Retina (tissue), 1 donor: ENCODE data around the gene HLA-DRB5.
A peak's percentile ranks its signal among the peaks of the same experiment; 100 is the strongest.
"Not testable (repeated sequence)": the region's sequence is repeated elsewhere in the genome, so short reads cannot be mapped to it uniquely, and the experiment has no call there.

Source experiments
- DNase-seq: peaks from one replicate; pipeline ENCODE4 v3.0.0-alpha.2; 2016

HLA-DRB5 gene

DNA sequence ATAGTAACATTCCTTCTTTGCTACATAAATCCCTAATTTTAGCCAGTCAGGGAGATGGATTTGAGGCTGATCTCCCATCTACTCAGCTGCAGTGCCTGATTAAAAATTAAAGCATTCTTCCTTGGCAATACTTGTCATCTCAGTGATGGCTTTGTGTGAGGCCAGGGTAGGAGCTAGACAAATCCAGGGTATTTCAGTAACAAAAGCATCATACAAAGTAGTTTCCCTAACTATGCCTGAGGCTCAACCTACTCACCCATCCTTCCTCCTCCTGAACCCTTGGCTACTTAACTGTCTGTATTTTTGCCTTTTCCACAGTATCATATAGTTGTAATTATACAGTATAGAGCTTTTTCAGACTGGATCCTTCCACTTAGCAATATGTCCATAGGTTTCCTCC, 37.7 kb downstream of the HLA-DRB5 start:
- DNase-seq = no peak

DNA sequence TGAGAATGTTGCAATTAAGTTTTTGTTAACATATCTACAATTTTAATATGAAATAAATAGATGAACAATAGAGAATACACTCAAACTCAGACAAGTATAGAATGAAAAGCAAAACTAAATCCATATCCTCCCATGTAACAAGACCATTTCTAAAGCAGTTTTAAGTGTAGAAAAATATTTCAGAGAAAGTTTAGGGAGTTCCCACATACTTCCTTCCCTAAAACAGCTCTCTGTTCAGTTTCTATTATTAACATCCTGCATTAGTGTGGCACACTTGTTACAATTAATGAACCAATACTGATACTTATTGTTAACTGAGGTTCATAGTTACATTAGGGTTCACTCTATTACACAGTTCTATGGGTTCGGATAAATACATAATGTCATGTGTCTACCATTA, 38.4 kb downstream of the HLA-DRB5 start:
- no peak for DNase-seq

GRCh38 chr6:32488083-32488482, 42.0 kb downstream of the HLA-DRB5 start:
- no peak for DNase-seq

DNA sequence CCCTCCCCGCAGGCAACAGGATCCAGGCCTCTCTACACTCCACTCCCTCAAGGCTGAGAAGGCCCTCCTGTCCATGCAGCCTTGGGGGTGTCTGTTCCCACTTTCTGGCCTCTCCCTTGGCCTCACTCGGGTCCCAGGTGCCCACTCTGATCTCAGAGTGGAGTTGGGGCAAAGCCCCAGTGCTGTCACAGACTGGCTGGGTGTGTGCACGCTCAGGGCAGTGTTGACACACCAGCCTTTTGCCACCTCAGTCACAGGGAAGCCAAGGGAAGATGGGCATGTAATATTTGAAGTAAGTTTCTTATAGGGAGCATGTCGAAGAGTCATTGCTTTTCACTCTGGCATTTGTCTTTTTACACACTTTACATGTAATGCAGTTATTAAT, 45.5 kb downstream of the HLA-DRB5 start:
- DNase-seq = no peak

GRCh38 chr6:32483968-32484613, 46.0 kb downstream of the HLA-DRB5 start:
- no peak for DNase-seq

- DNase-seq = no peak
These were observed 54.5 kb downstream of the HLA-DRB5 start for GRCh38 chr6:32475392-32476206.

DNA sequence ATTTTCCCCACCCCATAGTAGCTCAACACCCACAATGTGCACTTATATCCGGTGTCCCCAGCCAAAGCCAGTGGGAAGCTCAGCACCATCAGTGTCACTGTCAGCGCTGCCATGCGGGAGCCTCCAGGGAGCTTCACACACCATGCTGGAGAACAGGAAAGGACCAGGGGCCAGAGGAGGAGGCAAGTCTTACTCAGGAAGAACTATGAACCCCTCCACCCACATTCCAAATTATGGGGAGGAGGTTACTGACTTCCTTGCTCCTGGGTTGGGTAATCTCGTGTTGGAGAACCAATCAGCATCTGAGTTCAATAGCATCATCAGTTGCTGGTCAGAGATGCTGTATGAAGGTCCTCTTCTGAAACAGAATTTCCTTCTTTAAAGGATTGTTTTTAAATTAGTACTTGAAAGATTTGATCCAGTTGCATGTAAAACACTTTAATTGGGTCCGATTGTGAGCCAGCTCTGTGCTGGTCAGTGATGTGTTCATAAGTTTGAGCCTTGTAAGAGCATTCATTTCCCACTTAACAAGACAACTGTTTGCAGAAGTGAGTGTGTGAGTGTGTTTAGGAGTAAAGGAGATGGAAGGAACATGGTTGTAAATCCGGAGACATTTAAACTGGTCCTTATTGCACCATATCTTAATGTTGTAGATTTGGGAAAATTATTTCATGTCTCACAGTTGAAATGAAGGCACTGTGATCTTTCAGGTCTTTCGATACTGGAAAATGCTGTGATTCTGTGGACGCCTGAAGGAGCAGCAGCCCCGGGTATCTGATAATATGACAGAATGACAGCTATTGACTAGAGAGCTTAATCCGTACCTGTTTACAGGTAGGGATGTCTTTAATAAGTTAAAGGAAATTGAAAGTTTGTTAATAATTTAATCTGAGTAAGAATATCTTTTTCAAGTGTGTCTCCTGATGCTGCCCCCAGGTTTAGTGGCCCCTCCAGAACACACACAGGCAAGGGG, 56.4 kb downstream of the HLA-DRB5 start:
- DNase-seq = peak; percentile 7

GRCh38 chr6:32472781-32473375, 57.2 kb downstream of the HLA-DRB5 start:
- DNase-seq = no peak

GRCh38 chr6:32467743-32468503, 62.2 kb downstream of the HLA-DRB5 start:
- not testable (repeated sequence) for DNase-seq
